ENCODE data around the gene PAQR4.

The PAQR4 gene

DNA sequence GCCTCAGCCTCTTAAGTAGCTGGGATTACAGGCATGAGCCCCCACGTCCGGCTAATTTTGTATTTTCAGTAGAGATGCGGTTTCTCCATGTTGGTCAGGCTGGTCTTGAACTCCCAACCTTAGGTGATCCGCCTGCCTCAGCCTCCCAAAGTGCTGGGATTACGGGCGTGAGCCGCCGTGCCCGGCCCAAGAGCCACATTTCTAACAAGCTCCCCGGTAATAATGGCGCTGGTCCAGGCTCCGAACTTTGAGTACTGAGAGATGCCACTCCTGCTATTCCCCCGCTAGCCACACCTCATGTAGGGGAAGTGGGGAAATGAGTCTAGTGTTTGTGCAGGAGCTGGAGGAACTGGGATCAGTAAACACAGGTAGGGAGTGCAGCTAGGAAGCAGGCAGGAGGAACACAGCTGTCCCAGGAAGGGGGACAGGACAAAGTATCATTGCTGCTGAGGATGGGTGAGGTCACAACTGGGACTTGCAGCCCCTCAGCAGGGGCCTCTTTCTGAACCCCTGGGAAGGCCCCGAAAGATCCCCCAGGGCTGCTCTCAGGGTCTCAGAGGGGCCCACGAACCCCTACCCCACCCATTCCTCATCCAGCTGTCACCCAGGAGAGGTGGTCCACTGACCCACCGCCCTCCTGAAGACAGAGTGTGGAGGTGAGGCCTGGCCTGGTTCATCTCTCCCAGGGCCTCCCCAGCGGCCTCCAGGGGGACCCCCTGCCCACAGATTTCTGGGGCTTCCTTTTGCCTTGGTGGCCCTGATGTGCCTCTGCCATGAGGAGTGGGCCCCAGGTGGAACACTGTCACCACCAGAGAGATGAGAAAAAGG is 8.8 kb upstream of the PAQR4 start:
- H3K9me3 ChIP-seq (ENCODE audit: low read depth, low read length), result no peaks in the 10 kb centered on the region
- no peak for DNase-seq (ENCODE audit: low read depth, low spot score)
- H3K27ac ChIP-seq, result no peak overlapping the region
- no peak for TF ChIP-seq POLR2AphosphoS5 (IDR thresholded peaks at IDR 0.05; ENCODE audit: borderline replicate concordance, low read depth, low read length)
- no peak for TF ChIP-seq FOXP2 (optimal IDR thresholded peaks at IDR 0.05; ENCODE audit: control extremely low read depth, extremely low read length, insufficient read depth)
- TF ChIP-seq EZH2 (IDR thresholded peaks at IDR 0.05), result no peak
- no peaks in the 10 kb centered on the region for H3K36me3 ChIP-seq (ENCODE audit: insufficient read depth, low read length)
- no peak overlapping the region for H3K4me3 ChIP-seq
- H3K9ac ChIP-seq (ENCODE audit: insufficient read length), result no peak overlapping the region

DNA sequence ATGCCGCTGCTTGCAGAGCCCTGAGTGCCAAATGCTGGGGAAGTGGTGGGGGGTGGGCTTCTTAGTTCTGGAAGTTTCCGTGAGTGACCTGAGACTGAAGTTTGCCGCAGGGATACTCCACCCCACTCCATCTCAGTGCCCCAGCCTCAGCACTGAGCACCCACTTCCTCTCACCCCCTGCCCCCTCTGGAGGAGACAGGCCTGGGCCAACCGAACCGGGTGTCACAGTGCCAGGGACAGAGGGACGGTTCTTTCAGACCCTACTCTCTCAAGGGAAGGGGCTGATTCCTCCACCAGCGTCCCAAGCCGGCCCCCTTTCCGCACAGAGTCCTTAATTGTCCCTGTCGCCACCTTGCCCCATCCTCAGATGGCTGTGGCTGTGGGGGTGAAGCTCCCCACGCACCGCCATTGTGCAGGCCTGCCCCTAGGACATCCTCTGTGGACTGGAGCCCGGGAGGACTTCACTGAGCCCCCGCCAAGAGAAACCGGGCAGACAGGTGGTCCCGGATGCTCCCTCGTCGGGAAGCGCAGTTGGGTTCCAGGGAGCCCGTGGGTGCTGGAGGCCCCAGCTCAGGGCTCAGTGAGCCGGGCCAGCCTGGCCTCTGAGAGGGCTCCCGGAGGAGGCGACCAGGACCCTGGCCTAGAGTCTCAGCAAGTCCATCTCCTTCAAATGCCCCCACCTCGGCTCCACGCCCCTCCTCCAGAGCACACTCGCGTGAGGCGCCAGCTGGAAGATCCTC is 6.6 kb upstream of the PAQR4 start:
- Histone ChIP-seq H3K9me3 (ENCODE audit: low read depth, low read length) (no peaks in the 10 kb centered on the region), H3K4me3 (no peak overlapping the region), H3K36me3 (ENCODE audit: insufficient read depth, low read length) (no peaks in the 10 kb centered on the region), H3K9ac (ENCODE audit: insufficient read length) (no peak overlapping the region), H3K27ac (no peak overlapping the region)
- DNase-seq (ENCODE audit: low read depth, low spot score), result no peak
- TF ChIP-seq EZH2 (IDR thresholded peaks at IDR 0.05) (no peak), FOXP2 (optimal IDR thresholded peaks at IDR 0.05; ENCODE audit: control extremely low read depth, extremely low read length, insufficient read depth) (no peak), POLR2AphosphoS5 (IDR thresholded peaks at IDR 0.05; ENCODE audit: borderline replicate concordance, low read depth, low read length) (no peak)

DNA sequence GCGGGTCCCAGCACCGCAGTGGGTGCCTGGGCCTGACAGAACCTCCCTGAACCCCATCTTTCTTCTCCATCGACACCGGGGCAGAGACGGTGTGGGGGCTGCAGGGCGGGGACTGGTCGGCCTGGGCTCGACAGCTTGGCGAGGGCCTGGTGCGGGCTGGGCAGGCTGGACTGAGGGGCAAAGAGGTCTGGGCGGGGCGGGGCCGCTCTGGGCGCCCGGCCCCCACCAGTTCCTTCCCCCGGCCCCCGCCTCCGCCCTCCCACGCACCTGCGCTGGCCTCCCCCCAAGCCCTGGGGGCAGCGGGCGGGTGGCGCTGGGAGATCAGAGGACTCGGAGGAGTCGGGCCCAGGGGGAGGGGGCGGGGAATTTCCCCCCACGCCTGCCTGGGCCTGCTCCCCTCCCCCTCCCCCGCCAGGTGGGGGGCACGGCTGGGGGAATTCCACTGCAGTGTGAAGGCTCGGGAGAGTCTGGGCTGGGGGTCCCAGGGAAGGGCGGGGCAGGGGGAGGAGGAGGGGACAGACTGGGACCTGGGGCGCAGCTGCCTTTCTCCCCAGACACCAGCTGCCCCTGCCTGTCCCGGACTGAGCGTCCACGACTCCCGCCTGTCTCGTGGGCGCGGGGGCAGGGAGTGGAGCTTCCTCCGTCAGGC is 6.0 kb upstream of the PAQR4 start:
- peak overlapping the region; percentile 83 for H3K4me3 ChIP-seq
- H3K36me3 ChIP-seq (ENCODE audit: insufficient read depth, low read length), result no peaks in the 10 kb centered on the region
- no peaks in the 10 kb centered on the region for H3K9me3 ChIP-seq (ENCODE audit: low read depth, low read length)
- H3K27ac ChIP-seq, result no peak overlapping the region
- no peak for DNase-seq (ENCODE audit: low read depth, low spot score)
- TF ChIP-seq POLR2AphosphoS5 (IDR thresholded peaks at IDR 0.05; ENCODE audit: borderline replicate concordance, low read depth, low read length), result no peak
- H3K9ac ChIP-seq (ENCODE audit: insufficient read length), result peak overlapping the region; percentile 11

DNA sequence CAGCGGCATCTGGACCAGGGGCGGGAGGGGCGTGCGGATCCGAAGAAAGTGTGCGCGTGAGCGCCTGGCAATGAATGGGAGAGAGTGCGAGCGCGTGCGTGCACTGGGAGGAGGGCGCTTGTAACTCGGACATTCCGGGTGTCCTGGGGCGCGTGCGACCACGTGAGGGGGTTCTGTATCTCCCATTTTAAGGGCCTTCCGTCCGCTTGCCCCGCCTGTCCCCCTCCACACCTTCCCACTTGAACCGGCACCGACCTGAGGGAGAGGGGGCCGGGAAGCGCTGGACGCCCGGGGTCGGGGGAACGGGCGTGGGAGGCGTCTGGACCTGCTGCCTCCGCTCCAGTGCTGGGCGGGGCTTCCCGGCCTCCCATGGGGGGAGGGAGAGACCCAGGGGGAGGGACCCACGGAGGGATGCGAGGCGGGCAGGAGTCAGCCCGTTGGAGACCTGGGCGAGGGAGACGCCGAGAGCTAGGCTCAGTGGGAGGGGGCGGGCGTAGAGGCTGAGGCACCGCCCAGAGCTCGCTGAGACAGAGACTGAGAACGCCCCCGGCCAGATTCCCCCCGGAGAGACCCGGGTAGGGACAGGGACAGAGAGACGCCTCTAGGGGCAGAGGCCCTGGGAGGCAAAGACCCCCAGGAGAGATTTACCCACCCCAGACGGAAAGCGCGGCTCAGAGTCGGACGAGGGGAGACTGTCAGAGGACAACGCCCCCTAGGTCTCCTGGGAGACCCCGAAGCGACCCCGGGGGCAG is 5.2 kb upstream of the PAQR4 start, which contains the start of gene KREMEN2:
Gene KREMEN2, plus strand, starts transcription at position 553 of the 752 bp plus-strand sequence. CDS start 246 bp downstream, outside the sequence.
- H3K27ac ChIP-seq, result no peak within 1 kb of the TSS
- H3K9ac ChIP-seq (ENCODE audit: insufficient read length), result peak within 1 kb of the TSS; percentile 41

DNA sequence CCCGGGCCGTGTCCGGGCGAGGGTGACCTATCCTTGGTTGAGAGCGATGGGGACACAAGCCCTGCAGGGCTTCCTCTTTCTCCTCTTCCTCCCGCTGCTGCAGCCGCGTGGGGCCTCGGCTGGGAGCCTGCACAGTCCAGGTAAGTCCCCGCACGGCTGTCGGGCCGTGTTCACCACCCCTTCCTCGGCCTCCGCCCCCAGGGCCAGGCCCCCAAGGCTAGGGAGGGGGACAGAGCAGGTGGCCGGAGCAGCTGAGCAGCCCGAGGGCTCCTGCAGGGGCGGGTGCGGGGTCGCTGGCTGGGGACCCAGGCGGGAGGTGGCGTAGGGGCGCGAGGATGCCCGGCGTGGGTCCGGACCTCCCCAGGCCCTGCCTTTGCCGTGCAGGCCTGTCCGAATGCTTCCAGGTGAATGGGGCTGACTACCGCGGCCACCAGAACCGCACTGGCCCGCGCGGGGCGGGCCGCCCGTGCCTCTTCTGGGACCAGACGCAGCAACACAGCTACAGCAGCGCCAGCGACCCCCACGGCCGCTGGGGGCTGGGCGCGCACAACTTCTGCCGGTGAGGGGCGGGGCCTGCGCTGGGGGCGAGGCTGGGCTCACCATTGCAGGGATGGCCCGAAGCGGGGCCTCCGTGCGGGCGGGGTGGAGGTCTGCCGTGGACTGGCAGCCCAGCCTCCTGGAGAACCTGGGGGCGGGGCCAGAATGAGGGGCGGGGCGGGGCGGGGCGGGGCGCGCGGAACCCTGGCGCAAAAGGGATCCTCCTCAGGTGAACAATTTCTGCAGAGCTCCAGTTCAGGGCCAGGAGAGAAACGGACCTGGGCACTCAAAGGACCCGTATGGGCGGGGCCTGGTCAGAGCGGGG is 4.4 kb upstream of the PAQR4 start:
- TF ChIP-seq EZH2 (IDR thresholded peaks at IDR 0.05) (no peak), FOXP2 (optimal IDR thresholded peaks at IDR 0.05; ENCODE audit: control extremely low read depth, extremely low read length, insufficient read depth) (no peak), POLR2AphosphoS5 (IDR thresholded peaks at IDR 0.05; ENCODE audit: borderline replicate concordance, low read depth, low read length) (peak; percentile 27; the same call in 1 of the 2 replicates)
- Histone ChIP-seq H3K27ac (no peak overlapping the region), H3K36me3 (ENCODE audit: insufficient read depth, low read length) (no peaks in the 10 kb centered on the region), H3K4me3 (peak overlapping the region; percentile 83), H3K9me3 (ENCODE audit: low read depth, low read length) (no peaks in the 10 kb centered on the region), H3K9ac (ENCODE audit: insufficient read length) (peak overlapping the region; percentile 41)
- DNase-seq (ENCODE audit: low read depth, low spot score), result no peak

More for the DNA sequence above, 5.2 kb upstream of the PAQR4 start, which contains the start of gene KREMEN2:
- Histone ChIP-seq H3K4me3 (peak within 1 kb of the TSS; percentile 83), H3K36me3 (ENCODE audit: insufficient read depth, low read length) (no peaks in the 10 kb centered on the region), H3K9me3 (ENCODE audit: low read depth, low read length) (no peaks in the 10 kb centered on the region)
- TF ChIP-seq EZH2 (IDR thresholded peaks at IDR 0.05) (no peak), FOXP2 (optimal IDR thresholded peaks at IDR 0.05; ENCODE audit: control extremely low read depth, extremely low read length, insufficient read depth) (no peak), POLR2AphosphoS5 (IDR thresholded peaks at IDR 0.05; ENCODE audit: borderline replicate concordance, low read depth, low read length) (peak; percentile 21; the same call in 1 of the 2 replicates)
- DNase-seq (ENCODE audit: low read depth, low spot score), result no peak

DNA sequence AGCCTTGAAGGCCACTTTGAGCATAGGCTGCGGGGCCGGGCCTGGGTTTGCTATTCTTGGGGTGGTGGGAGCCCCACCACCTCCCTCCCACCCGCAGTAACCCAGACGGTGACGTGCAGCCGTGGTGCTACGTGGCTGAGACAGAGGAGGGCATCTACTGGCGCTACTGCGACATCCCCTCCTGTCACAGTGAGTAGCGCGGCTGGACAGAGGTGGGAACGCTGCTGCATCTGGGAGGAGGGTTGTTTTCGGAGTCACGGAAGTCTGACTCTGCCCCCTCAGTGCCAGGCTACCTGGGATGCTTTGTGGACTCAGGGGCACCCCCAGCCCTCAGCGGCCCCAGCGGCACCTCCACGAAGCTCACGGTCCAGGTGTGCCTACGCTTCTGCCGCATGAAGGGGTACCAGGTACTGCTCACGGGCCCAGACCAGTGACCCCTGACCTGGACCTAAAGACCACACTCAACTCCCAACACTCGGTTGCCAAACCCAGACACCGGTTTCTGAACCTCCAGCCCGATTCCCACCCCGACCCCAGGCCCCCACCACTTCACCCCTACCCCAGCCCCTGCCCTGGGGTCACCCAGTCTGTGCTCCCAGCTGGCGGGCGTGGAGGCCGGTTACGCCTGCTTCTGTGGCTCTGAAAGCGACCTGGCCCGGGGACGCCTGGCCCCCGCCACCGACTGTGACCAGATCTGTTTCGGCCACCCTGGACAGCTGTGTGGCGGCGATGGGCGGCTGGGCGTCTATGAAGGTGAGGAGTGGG is 2.9 kb upstream of the PAQR4 start:
- H3K9ac ChIP-seq (ENCODE audit: insufficient read length), result no peak overlapping the region
- no peak overlapping the region for H3K27ac ChIP-seq
- no peaks in the 10 kb centered on the region for H3K9me3 ChIP-seq (ENCODE audit: low read depth, low read length)
- TF ChIP-seq FOXP2 (optimal IDR thresholded peaks at IDR 0.05; ENCODE audit: control extremely low read depth, extremely low read length, insufficient read depth) (no peak), EZH2 (IDR thresholded peaks at IDR 0.05) (no peak), POLR2AphosphoS5 (IDR thresholded peaks at IDR 0.05; ENCODE audit: borderline replicate concordance, low read depth, low read length) (no peak)
- H3K36me3 ChIP-seq (ENCODE audit: insufficient read depth, low read length), result no peaks in the 10 kb centered on the region; the same call in 1 of the 2 replicates
- DNase-seq (ENCODE audit: low read depth, low spot score), result no peak
- H3K4me3 ChIP-seq, result no peak overlapping the region
